Naive B cell (primary cell): ENCODE results near the gene CHD6. TPM values are rescaled to one million over a fixed set of nuclear protein-coding genes. Genes with fewer than 3 reads are reported as not detected.
A peak's percentile ranks its signal among the peaks of the same experiment; 100 is the strongest.

Experiments
- ATAC-seq, 2 donors: fragments of 150-1000 bp; cut with Tn5 transposase; 2 replicates each; pipeline ENCODE4 v1.10.0; 2021; ENCODE audit warnings: low read depth in 2 of 2, mild to moderate bottlenecking in 2 of 2, moderate library complexity in 2 of 2
- DNase-seq: peaks from one replicate; pipeline ENCODE4 v3.0.0; 2022
- H3K27ac Mint-ChIP-seq, 6 donors: one replicate each; pipeline ENCODE4 v1.8.0; 2020 to 2022; ENCODE audit warnings: mild to moderate bottlenecking in 6 of 6, mixed read lengths in 6 of 6, moderate library complexity in 5 of 6, inconsistent platforms in 2 of 6
- H3K27me3 Mint-ChIP-seq, 3 donors: one replicate each; pipeline ENCODE4 v1.8.0; 2021 to 2022; ENCODE audit warnings: mixed read lengths in 3 of 3, mild to moderate bottlenecking in 1 of 3
- H3K36me3 Mint-ChIP-seq, 2 donors: one replicate each; pipeline ENCODE4 v1.8.0; 2020 to 2022; ENCODE audit warnings: mixed read lengths in 2 of 2, inconsistent platforms in 1 of 2, mild to moderate bottlenecking in 1 of 2
- H3K4me1 Mint-ChIP-seq, 3 donors: one replicate each; pipeline ENCODE4 v1.8.0; 2020 to 2022; ENCODE audit warnings: mixed read lengths in 3 of 3, inconsistent platforms in 1 of 3, mild to moderate bottlenecking in 1 of 3, moderate library complexity in 1 of 3
- H3K4me3 Mint-ChIP-seq, 8 donors: one replicate each; pipeline ENCODE4 v1.8.0; 2020 to 2022; ENCODE audit warnings: mild to moderate bottlenecking in 8 of 8, mixed read lengths in 8 of 8, moderate library complexity in 8 of 8, inconsistent platforms in 2 of 8
- H3K9me3 Mint-ChIP-seq, 7 donors: one replicate each; pipeline ENCODE4 v1.8.0; 2020 to 2022; ENCODE audit warnings: mixed read lengths in 7 of 7, mild to moderate bottlenecking in 5 of 7, inconsistent platforms in 2 of 7, moderate library complexity in 1 of 7
- polyA plus RNA-seq, 6 donors: library from polyadenylated mRNA; unstranded; fragments of 300-500 nt; fragmentation: Illumina TruSeq; gene quantifications; one replicate each; pipeline ENCODE4 v1.2.3, GENCODE V29; 2021; ENCODE audit warnings: low read depth in 6 of 6

CHD6 gene
- polyA plus RNA-seq, 6 donors from 2014 or later = 30.5 to 82.8 (median 51.9) TPM

DNA sequence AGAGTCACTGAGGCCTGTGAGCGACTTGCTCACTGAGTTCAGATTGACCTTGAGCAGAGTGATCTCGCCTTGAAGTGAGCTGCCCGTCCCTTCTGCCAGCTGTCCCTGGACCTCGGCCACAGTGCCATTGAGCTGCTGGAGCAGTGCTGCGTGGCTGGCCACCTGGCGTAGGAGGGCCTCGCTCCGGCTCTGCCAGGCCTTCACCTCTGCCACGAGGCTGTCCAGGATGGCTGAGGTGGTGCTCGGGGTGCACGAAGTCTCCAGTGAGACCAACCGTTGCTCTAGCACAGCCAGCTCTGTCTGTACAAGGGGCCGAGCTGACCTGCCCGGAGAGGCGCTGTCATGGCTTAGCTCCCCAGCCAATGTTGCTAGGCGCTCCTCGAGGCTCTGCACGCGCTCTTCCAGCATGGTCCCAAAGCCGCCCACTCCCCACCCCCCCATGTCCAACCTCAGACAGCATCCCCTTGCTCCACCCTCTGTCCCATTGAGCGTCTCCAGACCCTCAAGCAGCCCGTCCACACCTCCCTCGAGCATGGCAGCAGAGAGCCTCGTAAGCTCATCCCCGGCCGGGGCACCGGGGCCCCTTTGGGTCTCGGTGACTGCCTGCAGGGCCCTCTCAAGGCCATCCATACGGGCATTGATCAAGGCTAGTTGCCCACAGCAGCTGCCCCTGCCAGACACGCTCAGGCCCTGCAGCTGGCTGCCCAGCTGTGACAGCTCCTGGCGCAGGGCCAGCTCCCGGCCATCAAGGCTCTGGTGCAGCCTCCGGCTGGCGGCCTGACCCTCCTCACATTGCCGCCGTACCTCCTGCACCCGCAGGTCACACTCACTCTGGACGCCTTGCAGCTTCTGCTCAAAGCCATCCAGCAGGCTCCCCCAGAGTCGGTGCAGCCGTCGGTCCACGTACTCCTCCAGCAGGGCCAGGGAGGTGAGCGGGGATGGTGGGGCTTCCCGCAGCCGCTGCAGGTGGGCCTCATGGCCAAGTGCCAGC is 256.1 kb downstream of the CHD6 start:
- peak overlapping the region in 1 of 6 donors; percentile 21 for H3K27ac Mint-ChIP-seq
- H3K27me3 Mint-ChIP-seq = peaks cover 6 to 30% (median 18%) of the 10 kb centered on the region in 3 donors
- ATAC-seq (no peak), DNase-seq (no peak)
- no peak overlapping the region for H3K4me3 Mint-ChIP-seq
- no peaks in the 10 kb centered on the region for H3K36me3 Mint-ChIP-seq
- H3K4me1 Mint-ChIP-seq = peaks cover 0 to 7% (median 4%) of the 10 kb centered on the region in 3 donors
- peaks cover 0 to 3% (median 0%) of the 10 kb centered on the region in 7 donors for H3K9me3 Mint-ChIP-seq

GRCh38 chr20:41360831-41361756 is 257.1 kb downstream of the CHD6 start:
- peak overlapping the region in 1 of 6 donors; percentile 21 for H3K27ac Mint-ChIP-seq
- peaks cover 0 to 6% (median 4%) of the 10 kb centered on the region in 3 donors for H3K4me1 Mint-ChIP-seq
- H3K36me3 Mint-ChIP-seq = no peaks in the 10 kb centered on the region
- ATAC-seq (no peak), DNase-seq (no peak)
- peaks cover 0 to 3% (median 0%) of the 10 kb centered on the region in 7 donors for H3K9me3 Mint-ChIP-seq
- H3K4me3 Mint-ChIP-seq = no peak overlapping the region
- H3K27me3 Mint-ChIP-seq = peaks cover 5 to 28% (median 17%) of the 10 kb centered on the region in 3 donors

DNA sequence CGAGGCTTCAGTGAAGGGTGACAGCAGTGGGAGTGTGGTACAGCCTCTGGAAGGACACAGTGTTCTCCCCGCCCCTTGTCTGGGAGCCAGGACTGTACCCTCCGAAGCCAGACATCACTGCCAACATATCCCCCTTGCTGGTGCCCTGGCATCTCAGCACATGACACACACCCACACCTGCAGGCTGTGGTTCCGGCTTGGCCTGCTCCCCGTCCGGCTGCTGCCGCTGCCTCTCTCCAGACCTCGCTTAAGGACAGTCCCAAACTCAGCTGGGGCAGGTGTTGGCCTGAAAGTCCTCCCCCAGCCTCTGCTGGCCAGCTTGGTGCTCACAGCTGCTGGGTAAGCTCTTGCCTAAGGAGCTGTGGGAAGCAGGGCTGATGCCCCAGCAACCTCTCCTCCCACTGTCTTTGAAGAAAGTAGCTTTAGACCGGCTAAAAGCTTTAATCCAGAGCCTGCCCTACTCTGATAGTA is 258.6 kb downstream of the CHD6 start:
- Mint-ChIP-seq H3K4me3 (no peak overlapping the region), H3K27ac (no peak overlapping the region), H3K36me3 (no peaks in the 10 kb centered on the region), H3K4me1 (no peaks in the 10 kb centered on the region), H3K9me3 (no peaks in the 10 kb centered on the region), H3K27me3 (peaks cover 0 to 16% (median 4%) of the 10 kb centered on the region in 3 donors)
- DNase-seq = no peak
- no peak for ATAC-seq

- no peak for DNase-seq
- no peaks in the 10 kb centered on the region for H3K4me1 Mint-ChIP-seq
- peaks cover 0 to 16% (median 0%) of the 10 kb centered on the region in 3 donors for H3K27me3 Mint-ChIP-seq
- no peaks in the 10 kb centered on the region for H3K36me3 Mint-ChIP-seq
- H3K9me3 Mint-ChIP-seq = no peaks in the 10 kb centered on the region
- H3K27ac Mint-ChIP-seq = peak overlapping the region in 1 of 6 donors; percentile 36
- no peak for ATAC-seq
- H3K4me3 Mint-ChIP-seq = peak overlapping the region in 1 of 8 donors; percentile 25
These were observed 259.5 kb downstream of the CHD6 start for GRCh38 chr20:41358717-41359116.

GRCh38 chr20:41358230-41358629 is 259.9 kb downstream of the CHD6 start:
- Mint-ChIP-seq H3K27me3 (peaks cover 0 to 15% (median 0%) of the 10 kb centered on the region in 3 donors), H3K27ac (no peak overlapping the region), H3K9me3 (no peaks in the 10 kb centered on the region), H3K4me3 (no peak overlapping the region), H3K4me1 (no peaks in the 10 kb centered on the region), H3K36me3 (no peaks in the 10 kb centered on the region)
- no peak for ATAC-seq
- DNase-seq = no peak

DNA sequence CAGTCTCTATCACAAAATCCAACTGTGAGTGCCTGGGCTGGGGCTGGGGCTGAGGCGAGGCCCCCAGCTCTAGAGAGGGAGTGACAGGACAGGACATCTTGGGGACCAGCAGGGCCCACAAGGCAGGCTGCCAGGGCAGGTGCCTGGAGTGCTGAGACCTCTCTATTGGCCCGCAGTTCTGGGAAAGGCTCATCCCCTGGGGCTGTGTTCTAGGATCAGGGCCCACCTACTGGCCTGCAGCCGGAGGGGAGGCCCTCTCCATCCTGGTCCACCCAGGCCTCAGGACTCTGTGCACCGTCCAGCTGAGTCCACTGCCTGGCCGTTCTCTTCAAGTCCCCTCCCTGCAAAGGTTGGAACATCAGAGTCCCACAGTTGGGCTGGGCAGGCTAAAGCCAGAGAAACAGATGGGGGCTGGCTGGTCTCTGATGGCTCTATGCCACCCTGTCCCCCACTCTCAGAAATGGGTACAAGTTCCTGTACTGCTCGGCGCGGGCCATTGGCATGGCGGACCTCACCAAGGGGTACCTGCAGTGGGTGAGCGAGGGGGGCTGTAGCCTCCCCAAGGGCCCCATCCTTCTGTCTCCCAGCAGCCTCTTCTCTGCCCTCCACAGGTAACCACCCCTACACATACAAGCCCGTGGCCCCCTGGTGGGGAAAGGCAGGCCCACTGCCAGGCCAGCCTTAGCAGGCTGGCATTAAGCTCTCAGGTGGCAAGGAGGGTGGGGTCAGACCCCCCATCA is 260.6 kb downstream of the CHD6 start:
- no peaks in the 10 kb centered on the region for H3K9me3 Mint-ChIP-seq
- H3K4me3 Mint-ChIP-seq = no peak overlapping the region
- DNase-seq (no peak), ATAC-seq (peak in 1 of 2 donors; percentile 35)
- H3K27me3 Mint-ChIP-seq = peaks cover 0 to 14% (median 0%) of the 10 kb centered on the region in 3 donors
- no peak overlapping the region for H3K27ac Mint-ChIP-seq
- H3K36me3 Mint-ChIP-seq = no peaks in the 10 kb centered on the region
- no peaks in the 10 kb centered on the region for H3K4me1 Mint-ChIP-seq

DNA sequence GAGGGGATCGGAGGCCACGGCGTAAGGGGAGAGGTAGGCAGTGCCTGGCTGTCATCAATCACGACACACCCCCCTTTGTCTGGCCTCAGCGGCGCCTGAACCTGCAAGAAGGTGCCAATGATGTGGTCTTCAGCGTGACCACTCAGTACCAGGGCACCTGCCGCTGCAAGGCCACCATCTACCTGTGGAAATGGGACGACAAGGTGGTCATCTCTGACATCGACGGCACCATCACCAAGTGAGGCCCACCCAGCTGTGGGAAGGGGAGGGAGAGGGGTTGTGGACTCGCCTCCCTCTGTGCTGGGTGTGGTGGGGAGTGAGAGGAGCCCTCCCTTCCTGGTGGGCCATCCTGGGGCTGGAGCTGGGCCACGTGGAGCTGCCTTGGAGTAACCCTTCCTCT is 261.2 kb downstream of the CHD6 start:
- no peaks in the 10 kb centered on the region for H3K9me3 Mint-ChIP-seq

GRCh38 chr20:41355598-41356203 is 262.5 kb downstream of the CHD6 start:
- ATAC-seq (no peak), DNase-seq (no peak)
- no peak overlapping the region for H3K4me3 Mint-ChIP-seq
- H3K4me1 Mint-ChIP-seq = no peaks in the 10 kb centered on the region
- peaks cover under 1 to 23% (median 2%) of the 10 kb centered on the region in 3 donors for H3K27me3 Mint-ChIP-seq
- H3K9me3 Mint-ChIP-seq = no peaks in the 10 kb centered on the region
- H3K36me3 Mint-ChIP-seq = no peaks in the 10 kb centered on the region
- peak overlapping the region in 1 of 6 donors; percentile 6 for H3K27ac Mint-ChIP-seq

More for the DNA sequence above, 261.2 kb downstream of the CHD6 start:
- H3K27ac Mint-ChIP-seq = no peak overlapping the region
- ATAC-seq (no peak), DNase-seq (no peak)
- no peaks in the 10 kb centered on the region for H3K36me3 Mint-ChIP-seq
- H3K4me1 Mint-ChIP-seq = no peaks in the 10 kb centered on the region
- peak overlapping the region in 1 of 8 donors; percentile 80 for H3K4me3 Mint-ChIP-seq
- H3K27me3 Mint-ChIP-seq = peaks cover 0 to 20% (median 0%) of the 10 kb centered on the region in 3 donors

- Mint-ChIP-seq H3K36me3 (no peaks in the 10 kb centered on the region), H3K27ac (no peak overlapping the region), H3K9me3 (no peaks in the 10 kb centered on the region), H3K27me3 (peaks cover 6 to 29% (median 7%) of the 10 kb centered on the region in 3 donors), H3K4me3 (no peak overlapping the region), H3K4me1 (no peaks in the 10 kb centered on the region)
- ATAC-seq = no peak
- no peak for DNase-seq
These were observed 263.0 kb downstream of the CHD6 start for GRCh38 chr20:41355192-41355591.

- Mint-ChIP-seq H3K27ac (no peak overlapping the region), H3K4me1 (no peaks in the 10 kb centered on the region), H3K9me3 (no peaks in the 10 kb centered on the region), H3K36me3 (no peaks in the 10 kb centered on the region), H3K27me3 (peaks cover 6 to 29% (median 9%) of the 10 kb centered on the region in 3 donors), H3K4me3 (no peak overlapping the region)
- no peak for ATAC-seq
- DNase-seq = no peak
These were observed 264.6 kb downstream of the CHD6 start for GRCh38 chr20:41353530-41353929.

DNA sequence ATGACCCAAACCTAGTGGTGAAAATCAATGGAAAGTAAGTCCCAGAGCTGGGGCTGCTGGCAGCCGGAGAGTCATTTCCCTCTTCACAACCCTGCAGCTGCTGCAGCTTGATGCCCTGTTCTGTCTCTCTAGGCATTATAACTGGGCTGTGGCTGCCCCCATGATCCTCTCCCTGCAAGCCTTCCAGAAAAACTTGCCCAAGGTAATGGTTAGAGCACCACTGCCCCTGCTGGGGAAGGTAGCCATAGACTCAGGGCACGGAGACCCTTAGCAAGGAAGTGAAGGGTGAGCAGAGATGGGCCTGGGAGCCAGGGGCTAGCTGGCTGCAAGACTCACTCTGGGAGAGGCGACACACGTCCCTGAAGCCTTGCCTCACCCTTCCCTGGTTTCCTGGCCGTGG is 265.5 kb downstream of the CHD6 start:
- H3K36me3 Mint-ChIP-seq = no peaks in the 10 kb centered on the region
- DNase-seq (no peak), ATAC-seq (no peak)
- H3K9me3 Mint-ChIP-seq = no peaks in the 10 kb centered on the region
- no peak overlapping the region for H3K4me3 Mint-ChIP-seq
- peaks cover 0 to 2% (median 0%) of the 10 kb centered on the region in 3 donors for H3K4me1 Mint-ChIP-seq
- peaks cover 6 to 35% (median 9%) of the 10 kb centered on the region in 3 donors for H3K27me3 Mint-ChIP-seq
- H3K27ac Mint-ChIP-seq = no peak overlapping the region

- peaks cover 6 to 36% (median 13%) of the 10 kb centered on the region in 3 donors for H3K27me3 Mint-ChIP-seq
- H3K36me3 Mint-ChIP-seq = no peaks in the 10 kb centered on the region
- H3K4me1 Mint-ChIP-seq = peaks cover 0 to 2% (median 0%) of the 10 kb centered on the region in 3 donors
- H3K27ac Mint-ChIP-seq = no peak overlapping the region
- no peaks in the 10 kb centered on the region for H3K9me3 Mint-ChIP-seq
- DNase-seq (no peak), ATAC-seq (no peak)
- no peak overlapping the region for H3K4me3 Mint-ChIP-seq
These were observed 266.1 kb downstream of the CHD6 start for GRCh38 chr20:41352106-41352505.
